ENCODE data around the gene RAD51C.

Gene RAD51C

DNA sequence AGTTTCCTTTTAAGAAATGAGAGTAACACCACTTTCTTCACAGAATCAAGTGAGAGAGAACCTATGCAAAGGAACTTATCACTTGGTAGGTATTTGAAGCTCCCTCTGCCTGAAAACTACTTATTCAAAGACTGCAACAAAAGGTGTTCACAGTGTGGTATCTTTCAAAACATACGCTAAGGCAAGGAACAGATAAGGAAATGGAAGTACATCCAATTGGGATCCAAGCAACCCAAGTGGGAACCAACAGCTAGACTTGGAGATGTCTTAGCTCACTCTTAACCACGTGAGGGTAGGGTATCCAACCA, 62.8 kb downstream of the RAD51C start:
- Histone ChIP-seq H2AFZ (ENCODE audit: low read depth, low read length) (peak overlapping the region; percentile 93), H3K9ac (ENCODE audit: low read length) (peak overlapping the region; percentile 95), H3K4me1 (ENCODE audit: low read length) (peaks cover 29% of the 10 kb centered on the region), H3K9me3 (ENCODE audit: insufficient read depth, low read length) (no peaks in the 10 kb centered on the region), H3K27ac (ENCODE audit: low read length) (no peak overlapping the region), H4K20me1 (ENCODE audit: insufficient read depth, low read length) (peaks cover 3% of the 10 kb centered on the region; the same call in 1 of the 2 replicates), H3K27me3 (ENCODE audit: low read depth, low read length) (peaks cover 11% of the 10 kb centered on the region), H3K36me3 (replicated peaks; ENCODE audit: low read depth, low read length) (peaks cover 4% of the 10 kb centered on the region), H3K79me2 (ENCODE audit: low read length) (peaks cover 37% of the 10 kb centered on the region), H3K4me3 (ENCODE audit: low read length) (peak overlapping the region; percentile 98), H3K4me2 (ENCODE audit: low read length) (peak overlapping the region; percentile 89)
- TF ChIP-seq EZH2phosphoT487 (IDR thresholded peaks at IDR 0.05; ENCODE audit: low read depth): no peak

DNA sequence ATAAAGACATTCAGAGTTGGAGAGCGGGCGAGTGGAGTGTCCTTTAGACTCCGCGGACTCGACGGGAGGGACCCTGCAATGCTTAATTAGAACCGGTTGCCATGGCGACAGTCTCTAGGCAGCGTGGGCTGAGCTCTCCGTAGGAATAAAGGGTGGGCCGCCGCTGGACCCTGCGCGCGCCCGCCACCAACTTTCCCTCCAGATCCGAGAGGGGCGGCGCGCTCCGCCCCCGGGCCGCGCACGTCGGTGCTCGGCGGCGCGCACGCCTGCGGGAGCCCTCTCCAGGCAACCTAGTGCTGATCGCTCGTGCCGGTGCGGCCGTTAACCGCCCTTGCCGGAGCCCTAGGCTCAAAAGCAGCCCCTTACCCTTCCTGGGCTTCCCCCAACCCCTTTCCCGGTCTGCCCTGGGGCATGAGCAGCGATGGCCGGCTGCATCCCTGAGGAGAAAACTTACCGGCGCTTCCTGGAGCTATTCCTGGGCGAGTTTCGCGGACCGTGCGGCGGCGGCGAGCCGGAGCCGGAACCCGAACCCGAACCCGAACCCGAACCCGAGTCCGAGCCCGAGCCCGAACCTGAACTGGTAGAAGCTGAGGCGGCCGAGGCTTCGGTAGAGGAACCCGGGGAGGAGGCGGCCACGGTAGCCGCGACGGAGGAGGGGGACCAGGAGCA, 63.3 kb downstream of the RAD51C start, which contains the start of gene PPM1E:
TSS of gene PPM1E (plus strand) at position 278 of the 669 bp plus-strand sequence.
- H3K27me3 ChIP-seq (ENCODE audit: low read depth, low read length): peaks cover 11% of the 10 kb centered on the region

DNA sequence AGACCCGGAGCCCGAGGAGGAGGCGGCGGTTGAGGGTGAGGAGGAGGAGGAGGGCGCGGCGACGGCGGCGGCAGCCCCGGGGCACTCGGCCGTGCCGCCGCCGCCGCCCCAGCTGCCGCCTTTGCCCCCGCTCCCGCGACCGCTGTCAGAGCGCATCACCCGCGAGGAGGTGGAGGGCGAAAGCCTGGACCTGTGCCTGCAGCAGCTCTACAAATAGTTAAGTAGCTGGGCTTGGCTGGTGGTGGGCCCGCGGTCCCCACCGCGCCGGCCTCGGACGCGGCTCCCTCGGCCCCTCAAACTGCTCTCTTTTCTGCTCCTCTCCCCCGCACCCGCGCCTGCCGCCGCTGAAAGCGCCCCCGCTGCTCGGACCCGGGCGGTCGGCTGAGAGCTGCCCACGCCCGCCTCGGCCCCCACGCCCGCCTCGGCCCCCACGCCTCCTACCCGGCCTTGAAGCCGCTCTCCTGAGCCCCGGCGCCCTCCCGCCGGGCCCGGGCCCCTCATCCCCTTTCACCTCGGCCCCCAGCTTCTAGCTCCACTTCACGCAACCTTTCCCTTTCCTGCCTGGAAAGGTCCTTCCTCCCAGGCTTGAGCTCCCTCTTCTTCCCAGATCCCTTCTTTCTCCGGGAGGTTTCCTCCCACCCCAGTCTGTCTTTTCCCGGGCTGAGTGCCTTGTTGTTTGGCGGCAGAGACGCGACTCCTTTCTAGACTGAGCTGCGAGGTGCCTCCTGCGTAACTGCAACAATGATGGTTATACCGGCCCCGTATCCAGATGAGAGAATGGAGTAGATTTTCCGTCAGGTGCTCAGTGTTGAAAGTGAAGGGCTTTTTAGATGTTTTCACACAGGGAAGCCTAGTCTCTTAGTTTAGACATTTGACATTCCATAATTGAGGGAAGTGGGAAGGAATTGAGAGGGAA, 64.1 kb downstream of the RAD51C start:
- Histone ChIP-seq H4K20me1 (ENCODE audit: insufficient read depth, low read length) (peaks cover 15% of the 10 kb centered on the region), H3K4me1 (ENCODE audit: low read length) (peaks cover 42% of the 10 kb centered on the region), H3K36me3 (replicated peaks; ENCODE audit: low read depth, low read length) (peaks cover 6% of the 10 kb centered on the region), H3K4me3 (ENCODE audit: low read length) (peak overlapping the region; percentile 98), H3K27ac (ENCODE audit: low read length) (peak overlapping the region; percentile 64), H3K9ac (ENCODE audit: low read length) (peak overlapping the region; percentile 95), H3K79me2 (ENCODE audit: low read length) (peaks cover 45% of the 10 kb centered on the region), H2AFZ (ENCODE audit: low read depth, low read length) (no peak overlapping the region; the same call in 1 of the 2 replicates), H3K4me2 (ENCODE audit: low read length) (peak overlapping the region; percentile 89), H3K27me3 (ENCODE audit: low read depth, low read length) (peaks cover 11% of the 10 kb centered on the region), H3K9me3 (ENCODE audit: insufficient read depth, low read length) (no peaks in the 10 kb centered on the region)
- no peak for TF ChIP-seq EZH2phosphoT487 (IDR thresholded peaks at IDR 0.05; ENCODE audit: low read depth)
- TF ChIP-seq, protein P1, sequence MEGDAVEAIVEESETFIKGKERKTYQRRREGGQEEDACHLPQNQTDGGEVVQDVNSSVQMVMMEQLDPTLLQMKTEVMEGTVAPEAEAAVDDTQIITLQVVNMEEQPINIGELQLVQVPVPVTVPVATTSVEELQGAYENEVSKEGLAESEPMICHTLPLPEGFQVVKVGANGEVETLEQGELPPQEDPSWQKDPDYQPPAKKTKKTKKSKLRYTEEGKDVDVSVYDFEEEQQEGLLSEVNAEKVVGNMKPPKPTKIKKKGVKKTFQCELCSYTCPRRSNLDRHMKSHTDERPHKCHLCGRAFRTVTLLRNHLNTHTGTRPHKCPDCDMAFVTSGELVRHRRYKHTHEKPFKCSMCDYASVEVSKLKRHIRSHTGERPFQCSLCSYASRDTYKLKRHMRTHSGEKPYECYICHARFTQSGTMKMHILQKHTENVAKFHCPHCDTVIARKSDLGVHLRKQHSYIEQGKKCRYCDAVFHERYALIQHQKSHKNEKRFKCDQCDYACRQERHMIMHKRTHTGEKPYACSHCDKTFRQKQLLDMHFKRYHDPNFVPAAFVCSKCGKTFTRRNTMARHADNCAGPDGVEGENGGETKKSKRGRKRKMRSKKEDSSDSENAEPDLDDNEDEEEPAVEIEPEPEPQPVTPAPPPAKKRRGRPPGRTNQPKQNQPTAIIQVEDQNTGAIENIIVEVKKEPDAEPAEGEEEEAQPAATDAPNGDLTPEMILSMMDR (IDR thresholded peaks at IDR 0.05; ENCODE audit: low read depth, low read length): no peak

More for the DNA sequence above, 63.3 kb downstream of the RAD51C start, which contains the start of gene PPM1E:
- Histone ChIP-seq H3K27ac (ENCODE audit: low read length) (peak within 1 kb of the TSS; percentile 64), H3K4me3 (ENCODE audit: low read length) (peak within 1 kb of the TSS; percentile 98), H3K4me2 (ENCODE audit: low read length) (peak within 1 kb of the TSS; percentile 89), H4K20me1 (ENCODE audit: insufficient read depth, low read length) (peaks cover 7% of the 10 kb centered on the region), H3K4me1 (ENCODE audit: low read length) (peaks cover 34% of the 10 kb centered on the region), H2AFZ (ENCODE audit: low read depth, low read length) (peak within 1 kb of the TSS; percentile 93), H3K9me3 (ENCODE audit: insufficient read depth, low read length) (no peaks in the 10 kb centered on the region), H3K9ac (ENCODE audit: low read length) (peak within 1 kb of the TSS; percentile 95), H3K36me3 (replicated peaks; ENCODE audit: low read depth, low read length) (peaks cover 4% of the 10 kb centered on the region), H3K79me2 (ENCODE audit: low read length) (peaks cover 37% of the 10 kb centered on the region)
- no peak for TF ChIP-seq EZH2phosphoT487 (IDR thresholded peaks at IDR 0.05; ENCODE audit: low read depth)
- TF ChIP-seq, protein P1 (IDR thresholded peaks at IDR 0.05; ENCODE audit: low read depth, low read length): no peak

DNA sequence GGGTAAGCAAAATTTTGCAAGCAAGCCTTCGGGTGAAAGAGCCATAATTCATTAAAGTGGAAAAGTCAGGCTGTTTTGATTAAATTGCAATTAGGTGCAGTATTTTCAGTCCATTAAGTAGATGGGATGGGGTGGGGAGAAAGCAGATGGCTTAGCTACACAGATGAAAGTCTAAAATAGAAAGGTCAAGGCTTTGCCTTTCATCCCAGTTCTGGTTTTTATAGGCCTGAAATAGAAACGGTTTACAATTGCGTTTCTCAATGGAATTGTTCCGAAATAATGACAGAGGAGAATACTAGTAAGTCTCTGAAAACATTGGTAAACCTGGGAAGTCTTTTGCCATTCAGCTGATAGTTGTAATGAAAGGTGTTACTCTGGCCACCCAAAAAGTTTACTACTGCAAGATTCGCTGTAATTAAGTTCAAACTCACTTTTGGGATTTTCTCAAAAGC, 64.8 kb downstream of the RAD51C start:
- Histone ChIP-seq H3K79me2 (ENCODE audit: low read length) (peaks cover 52% of the 10 kb centered on the region), H3K36me3 (replicated peaks; ENCODE audit: low read depth, low read length) (peaks cover 12% of the 10 kb centered on the region), H3K4me1 (ENCODE audit: low read length) (peaks cover 47% of the 10 kb centered on the region), H3K4me3 (ENCODE audit: low read length) (peak overlapping the region; percentile 98), H3K9ac (ENCODE audit: low read length) (peak overlapping the region; percentile 95), H3K27ac (ENCODE audit: low read length) (peak overlapping the region; percentile 64; the same call in 1 of the 2 replicates), H4K20me1 (ENCODE audit: insufficient read depth, low read length) (peaks cover 22% of the 10 kb centered on the region), H3K4me2 (ENCODE audit: low read length) (peak overlapping the region; percentile 89), H2AFZ (ENCODE audit: low read depth, low read length) (no peak overlapping the region), H3K27me3 (ENCODE audit: low read depth, low read length) (peaks cover 11% of the 10 kb centered on the region), H3K9me3 (ENCODE audit: insufficient read depth, low read length) (no peaks in the 10 kb centered on the region)
- TF ChIP-seq EZH2phosphoT487 (IDR thresholded peaks at IDR 0.05; ENCODE audit: low read depth): no peak
- TF ChIP-seq, protein P1 (IDR thresholded peaks at IDR 0.05; ENCODE audit: low read depth, low read length): no peak
